ENCODE measurements around the gene TPCN2.

GRCh38 chr11:69101792-69102695, 53.3 kb downstream of the TPCN2 start:
- no peak for TF ChIP-seq RCOR1 (IDR thresholded peaks at IDR 0.05; ENCODE audit: insufficient replicate concordance, low read length)
- no peak for TF ChIP-seq CTCF (conservative IDR thresholded peaks at IDR 0.05; ENCODE audit: low read depth, low read length)
- TF ChIP-seq POLR2A (IDR thresholded peaks at IDR 0.05; ENCODE audit: low read depth, low read length) = no peak
- TF ChIP-seq FOS (IDR thresholded peaks at IDR 0.05; ENCODE audit: low read depth, low read length) = no peak
- no peak for TF ChIP-seq RFX5 (IDR thresholded peaks at IDR 0.05; ENCODE audit: low read depth, low read length)
- no peak for TF ChIP-seq CHD1 (IDR thresholded peaks at IDR 0.05; ENCODE audit: low read depth, low read length)
- TF ChIP-seq MAFK (IDR thresholded peaks at IDR 0.05; ENCODE audit: low read depth, low read length) = no peak
- no peak for TF ChIP-seq RAD21 (IDR thresholded peaks at IDR 0.05; ENCODE audit: low read length)
- TF ChIP-seq MXI1 (IDR thresholded peaks at IDR 0.05; ENCODE audit: borderline replicate concordance, low read depth, low read length) = no peak

Measured in IMR-90 (cell line).